IPS-NIHi7 (cell line): ENCODE results near the gene ABCC6.

Experiments
- DNase-seq: peaks from one replicate; pipeline ENCODE4 v3.0.0; 2012; ENCODE audit warnings: mixed read lengths; ENCODE audit errors: extremely low spot score

The ABCC6 gene

GRCh38 chr16:16141784-16142396, 81.4 kb downstream of the ABCC6 start:
- no peak for DNase-seq

GRCh38 chr16:16141141-16141540, 82.2 kb downstream of the ABCC6 start:
- DNase-seq: no peak

- DNase-seq: no peak
Observed at GRCh38 chr16:16140537-16140936, 82.8 kb downstream of the ABCC6 start.

GRCh38 chr16:16139806-16140205, 83.5 kb downstream of the ABCC6 start:
- no peak for DNase-seq

GRCh38 chr16:16139061-16139460, 84.2 kb downstream of the ABCC6 start:
- no peak for DNase-seq

GRCh38 chr16:16138034-16138635, 85.2 kb downstream of the ABCC6 start:
- no peak for DNase-seq

- DNase-seq: no peak
Observed at GRCh38 chr16:16137110-16137509, 86.2 kb downstream of the ABCC6 start.

GRCh38 chr16:16136588-16136987, 86.7 kb downstream of the ABCC6 start:
- no peak for DNase-seq

GRCh38 chr16:16133943-16134604, 89.2 kb downstream of the ABCC6 start:
- DNase-seq: no peak

- DNase-seq: no peak
Observed at GRCh38 chr16:16131659-16132058, 91.6 kb downstream of the ABCC6 start.

- no peak for DNase-seq
Observed at GRCh38 chr16:16131204-16131603, 92.1 kb downstream of the ABCC6 start.

- DNase-seq: peak; percentile 92
Observed at GRCh38 chr16:16127469-16128116, 95.7 kb downstream of the ABCC6 start.

GRCh38 chr16:16126896-16127295, 96.4 kb downstream of the ABCC6 start:
- no peak for DNase-seq

- no peak for DNase-seq
Observed at GRCh38 chr16:16124974-16125373, 98.3 kb downstream of the ABCC6 start.

- no peak for DNase-seq
Observed at GRCh38 chr16:16124438-16124837, 98.9 kb downstream of the ABCC6 start.

GRCh38 chr16:16122264-16122663, 101.0 kb downstream of the ABCC6 start:
- no peak for DNase-seq

GRCh38 chr16:16121185-16121727, 102.0 kb downstream of the ABCC6 start:
- DNase-seq: no peak

GRCh38 chr16:16120382-16121184, 102.7 kb downstream of the ABCC6 start:
- no peak for DNase-seq

GRCh38 chr16:16120044-16120381, 103.3 kb downstream of the ABCC6 start:
- DNase-seq: no peak

GRCh38 chr16:16118337-16118736, 105.0 kb downstream of the ABCC6 start:
- DNase-seq: no peak

GRCh38 chr16:16116841-16117240, 106.5 kb downstream of the ABCC6 start:
- DNase-seq: no peak

- DNase-seq: no peak
Observed at GRCh38 chr16:16113076-16113475, 110.2 kb downstream of the ABCC6 start.
